HG03378 (cell line): ENCODE measurements around the gene UQCRH.

ENCODE experiments used
- ATAC-seq: cut with Tn5 transposase; IDR thresholded peaks from one replicate; pipeline ENCODE4 v1.9.1; 2021; ENCODE audit warnings: mild to moderate bottlenecking, moderate library complexity; ENCODE audit not compliant: unreplicated experiment

UQCRH gene

DNA sequence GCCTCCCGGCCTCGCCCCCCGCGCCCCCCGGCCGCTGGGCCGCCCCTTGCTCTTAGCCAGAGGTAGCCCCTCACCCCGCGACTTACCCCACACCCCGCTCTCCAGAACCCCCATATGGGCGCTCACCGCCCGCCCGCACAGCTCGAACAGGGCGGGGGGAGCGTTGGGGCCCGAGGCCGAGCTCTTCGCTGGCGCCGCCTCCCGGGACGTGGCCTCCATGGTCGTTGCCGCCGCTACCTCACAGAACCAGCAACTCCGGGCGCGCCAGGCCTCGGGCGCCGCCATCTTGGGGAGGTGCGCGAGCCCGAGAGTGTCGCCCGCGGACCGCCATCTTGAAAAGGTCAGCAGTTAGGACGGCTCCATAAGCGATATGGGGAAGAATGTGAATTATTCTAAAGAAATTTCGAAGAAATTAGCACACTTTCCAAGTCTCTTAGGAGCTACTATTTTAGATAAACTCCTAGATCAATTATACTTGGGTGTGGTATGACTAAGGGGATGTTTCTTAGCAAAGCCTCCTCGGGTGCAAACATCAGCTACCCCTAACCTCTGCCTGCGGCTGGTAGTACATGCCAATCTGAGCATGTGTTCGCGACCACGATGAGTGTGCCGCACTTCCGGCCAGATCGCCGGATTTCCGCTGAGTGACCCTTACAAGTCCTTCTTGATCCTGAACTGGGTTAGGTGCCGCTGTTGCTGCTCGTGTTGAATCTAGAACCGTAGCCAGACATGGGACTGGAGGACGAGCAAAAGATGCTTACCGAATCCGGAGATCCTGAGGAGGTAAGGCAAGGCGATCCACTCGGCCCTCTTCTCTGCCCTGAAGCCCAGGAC, at the start of gene UQCRH, which contains the start of gene LRRC41:
UQCRH (plus strand) TSS at position 661 of the 834 bp plus-strand sequence; CDS start at position 730, 69 bp downstream.
LRRC41 (minus strand) TSS at position 579 of the 834 bp plus-strand sequence; CDS start at position 285, 294 bp downstream.
- peak; percentile 87 for ATAC-seq

GRCh38 chr1:46254668-46255067, 48.8 kb upstream of the UQCRH start:
- no peak for ATAC-seq

DNA sequence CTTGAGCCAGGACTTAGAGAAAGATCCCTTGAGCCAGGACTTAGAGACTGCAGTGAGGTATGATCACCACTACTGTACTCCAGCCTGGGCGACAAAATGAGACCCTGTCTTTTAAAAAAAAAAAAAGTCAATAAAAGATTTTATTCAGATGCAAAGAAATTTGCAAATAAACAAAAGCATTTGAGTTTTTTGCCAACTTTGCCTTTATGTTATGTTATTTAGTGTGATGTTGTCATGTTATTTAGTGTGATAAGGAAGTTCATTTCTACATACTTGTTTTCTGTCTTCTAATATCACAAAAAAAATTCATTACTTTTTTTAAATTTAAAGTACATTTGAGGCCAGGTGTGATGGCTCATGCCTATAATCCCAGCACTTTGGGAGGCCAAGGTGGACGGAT, 47.0 kb upstream of the UQCRH start:
- no peak for ATAC-seq

- ATAC-seq, result no peak
Observed at GRCh38 chr1:46262508-46262907, 41.0 kb upstream of the UQCRH start.

DNA sequence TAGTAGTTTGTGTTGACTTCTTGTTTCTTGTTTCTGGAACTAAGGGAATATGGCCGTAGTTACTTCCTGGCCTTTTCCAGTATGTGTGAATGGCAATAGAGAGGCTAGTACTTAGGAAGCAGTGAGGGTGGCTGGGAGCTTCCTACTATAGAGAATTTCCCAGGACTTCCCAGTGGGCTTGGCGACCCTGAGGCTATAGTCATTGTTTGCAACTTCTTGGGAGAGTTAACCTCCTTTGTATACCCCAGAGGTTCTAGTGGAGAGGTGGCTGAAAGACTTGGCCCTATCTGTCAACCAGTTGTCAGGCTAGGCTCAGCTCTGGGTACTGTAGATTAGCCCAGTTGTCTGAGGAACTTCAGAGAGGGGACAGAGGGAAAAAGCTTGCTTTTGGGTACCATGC, 40.4 kb upstream of the UQCRH start:
- ATAC-seq, result no peak

GRCh38 chr1:46268578-46268977, 34.9 kb upstream of the UQCRH start:
- ATAC-seq, result no peak

DNA sequence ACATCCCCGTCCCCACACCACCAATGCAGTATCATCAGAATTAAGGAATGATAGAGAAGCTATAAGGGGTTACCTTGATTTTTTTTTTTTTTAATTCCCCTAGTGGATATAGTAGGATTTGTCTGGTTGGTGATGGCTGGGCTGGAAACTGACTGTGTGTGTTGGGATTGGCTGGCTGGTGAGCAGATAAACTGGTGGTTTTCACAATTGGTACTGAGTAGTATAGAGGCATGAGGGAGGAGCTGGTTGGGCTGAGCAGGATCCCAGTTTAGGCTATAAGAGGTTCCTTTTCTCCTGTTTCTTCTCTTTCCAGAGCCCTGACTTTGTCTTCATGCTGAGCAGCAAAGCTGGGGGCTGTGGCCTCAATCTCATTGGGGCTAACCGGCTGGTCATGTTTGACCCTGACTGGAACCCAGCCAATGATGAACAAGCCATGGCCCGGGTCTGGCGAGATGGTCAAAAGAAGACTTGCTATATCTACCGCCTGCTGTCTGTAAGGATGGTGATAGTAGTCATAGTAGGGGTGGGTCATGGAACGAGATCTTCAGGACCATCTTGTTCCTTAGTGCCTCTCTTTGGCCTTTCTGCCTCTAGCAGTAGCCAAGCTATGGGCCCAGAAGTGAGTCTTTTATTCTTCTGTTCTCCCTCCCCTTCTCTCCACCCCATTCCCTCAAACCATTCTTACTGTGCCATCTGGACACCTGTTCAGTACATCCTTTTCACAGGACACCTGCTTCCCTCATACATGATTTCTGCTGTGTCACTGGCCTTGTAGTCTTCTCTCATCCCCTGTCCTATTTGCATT, 29.1 kb upstream of the UQCRH start:
- ATAC-seq, result no peak

GRCh38 chr1:46275030-46275337, 28.5 kb upstream of the UQCRH start:
- no peak for ATAC-seq

DNA sequence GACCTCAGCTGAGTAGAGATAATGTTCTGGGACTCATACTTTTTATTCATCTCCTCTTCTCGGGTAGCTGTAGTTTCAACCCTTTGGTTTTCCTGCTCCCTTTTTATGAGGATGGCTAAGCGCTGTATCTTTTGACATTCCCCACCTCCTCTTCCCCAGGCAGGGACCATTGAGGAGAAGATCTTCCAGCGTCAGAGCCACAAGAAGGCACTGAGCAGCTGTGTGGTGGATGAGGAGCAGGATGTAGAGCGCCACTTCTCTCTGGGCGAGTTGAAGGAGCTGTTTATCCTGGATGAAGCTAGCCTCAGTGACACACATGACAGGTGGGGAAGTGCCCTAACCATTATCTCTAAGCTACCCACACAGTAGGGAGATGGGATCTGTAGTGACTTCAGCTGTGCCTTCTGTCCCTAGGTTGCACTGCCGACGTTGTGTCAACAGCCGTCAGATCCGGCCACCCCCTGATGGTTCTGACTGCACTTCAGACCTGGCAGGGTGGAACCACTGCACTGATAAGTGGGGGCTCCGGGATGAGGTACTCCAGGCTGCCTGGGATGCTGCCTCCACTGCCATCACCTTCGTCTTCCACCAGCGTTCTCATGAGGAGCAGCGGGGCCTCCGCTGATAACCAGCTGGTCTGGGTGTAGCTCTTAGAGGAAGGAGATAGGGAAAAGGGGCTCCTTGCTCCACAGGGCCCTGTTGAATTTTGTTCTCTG, 25.7 kb upstream of the UQCRH start:
- ATAC-seq, result no peak

DNA sequence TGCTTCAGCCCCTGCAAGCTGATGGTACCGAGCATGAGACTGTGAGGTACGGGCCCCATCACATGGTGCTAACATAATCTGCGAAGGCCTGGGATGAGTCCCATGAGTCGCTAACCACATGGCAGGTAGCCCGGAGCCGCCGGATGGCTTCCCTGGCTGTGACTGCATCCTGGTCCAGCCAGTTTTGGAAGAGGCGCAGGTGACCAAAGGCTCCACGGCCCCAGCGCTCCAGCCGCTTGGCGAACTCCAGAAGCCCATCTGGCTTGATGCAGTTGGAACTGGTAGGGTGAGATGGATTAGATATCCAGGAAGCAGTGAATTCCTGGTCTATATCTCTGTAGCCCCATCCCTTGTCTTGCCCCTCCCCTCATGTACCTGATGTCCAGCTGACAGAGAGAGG, 24.7 kb upstream of the UQCRH start:
- ATAC-seq, result no peak

DNA sequence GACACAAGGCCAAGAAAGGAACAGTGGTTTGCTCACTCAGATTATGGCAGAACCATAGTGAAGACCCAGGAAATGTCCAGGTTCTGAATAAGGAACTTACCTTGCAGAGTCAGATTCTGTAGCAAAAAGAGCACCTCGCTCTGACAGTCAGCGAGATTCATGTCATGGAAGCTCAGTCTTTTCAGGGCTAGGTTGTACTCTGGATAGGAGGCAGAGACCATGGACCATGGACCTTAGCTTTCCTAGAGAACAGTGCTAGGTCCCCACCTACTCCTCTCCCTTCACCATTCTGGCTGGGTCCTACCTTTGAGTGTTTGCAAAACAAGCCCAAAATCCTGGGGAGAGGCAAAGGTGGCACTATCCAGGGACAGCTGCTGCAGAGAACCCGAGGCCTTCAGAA, 23.4 kb upstream of the UQCRH start:
- ATAC-seq, result no peak

- no peak for ATAC-seq
Observed at GRCh38 chr1:46281021-46281420, 22.5 kb upstream of the UQCRH start.

DNA sequence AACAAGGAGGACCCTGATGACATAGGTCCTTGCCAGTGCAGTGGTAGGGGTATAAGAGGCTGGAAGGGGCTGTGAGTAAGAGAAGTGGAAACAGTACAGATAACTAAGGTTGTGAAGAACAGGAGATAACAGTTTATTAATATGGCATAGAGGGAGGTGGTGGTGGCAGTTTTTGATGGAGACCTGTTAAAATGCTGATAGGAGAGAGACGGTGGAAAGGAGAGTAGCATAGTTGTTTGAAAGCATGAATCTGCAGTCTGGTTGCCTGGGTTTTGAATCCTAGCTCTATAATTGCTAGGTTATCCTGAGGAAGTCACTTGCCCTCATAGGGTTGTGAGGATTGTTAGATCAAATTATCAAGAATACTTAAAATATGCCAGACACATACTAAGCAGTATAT, 19.4 kb upstream of the UQCRH start:
- no peak for ATAC-seq

DNA sequence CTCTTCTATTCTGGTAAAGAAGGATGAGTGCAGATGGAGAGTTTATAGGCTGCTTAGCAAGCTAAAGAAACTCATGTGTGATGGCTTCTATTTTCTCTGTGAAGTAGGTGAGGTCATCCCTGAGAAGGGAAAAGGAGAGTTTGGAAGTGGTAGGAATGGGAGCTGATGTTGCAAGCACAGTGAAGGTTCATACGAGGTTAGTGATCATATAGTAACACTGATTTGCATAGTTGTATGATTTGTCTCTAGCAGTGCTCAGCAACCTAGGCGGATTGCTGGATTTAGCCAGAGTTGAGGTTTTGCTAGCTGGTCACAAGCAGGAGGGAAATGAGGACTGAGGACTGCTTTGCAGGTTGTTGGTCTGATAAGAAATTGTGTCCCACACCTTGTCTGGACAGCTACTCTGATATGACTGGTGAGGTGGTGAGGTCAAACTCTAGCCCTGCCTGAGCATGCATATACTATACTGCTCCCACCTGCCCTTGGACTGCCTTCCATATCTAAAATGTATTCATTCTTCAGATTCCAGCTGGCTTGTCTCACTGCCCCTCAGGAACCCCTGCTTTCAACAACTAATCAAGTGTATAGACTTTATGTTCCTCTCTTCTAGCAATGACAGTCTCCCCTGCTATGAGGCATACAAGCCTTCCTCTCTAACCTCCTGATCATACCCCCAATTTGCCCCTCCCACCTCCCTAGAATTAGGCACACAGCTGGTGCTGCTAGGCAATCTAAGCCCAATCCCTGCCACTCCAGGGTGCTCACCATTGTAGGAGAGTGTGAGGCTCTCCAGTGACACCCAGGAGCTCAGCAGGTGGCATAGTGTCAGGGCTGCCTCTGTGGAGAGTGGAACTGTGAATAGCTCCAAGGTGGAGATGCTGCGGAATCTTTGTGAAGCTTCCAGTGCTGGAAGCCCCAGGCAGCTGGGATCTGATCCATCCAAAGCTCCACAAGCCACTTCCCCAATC, 18.6 kb upstream of the UQCRH start:
- no peak for ATAC-seq

GRCh38 chr1:46285730-46286477, 17.6 kb upstream of the UQCRH start:
- no peak for ATAC-seq

- no peak for ATAC-seq
Observed at GRCh38 chr1:46288485-46289133, 14.9 kb upstream of the UQCRH start.

DNA sequence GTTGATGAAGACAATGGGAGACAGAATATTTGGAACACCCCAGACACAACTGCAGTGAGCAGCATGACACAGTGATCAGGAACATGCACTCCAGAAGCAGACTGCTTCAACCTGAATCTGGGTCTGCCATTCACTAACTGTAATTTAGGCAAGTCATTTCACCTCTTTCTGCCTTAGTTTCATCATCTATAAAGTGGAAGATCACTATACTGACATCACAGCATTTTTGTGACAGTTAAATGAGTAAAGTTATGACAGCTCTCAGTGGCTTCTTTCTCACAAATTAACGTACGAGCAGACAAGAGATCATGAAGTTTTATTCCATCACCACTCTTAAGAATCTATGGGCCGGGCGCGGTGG, 14.4 kb upstream of the UQCRH start:
- ATAC-seq, result no peak

- no peak for ATAC-seq
Observed at GRCh38 chr1:46289976-46290375, 13.5 kb upstream of the UQCRH start.

GRCh38 chr1:46295306-46295705, 8.2 kb upstream of the UQCRH start:
- ATAC-seq, result no peak
